ENCODE measurements around the gene TMEFF2. TPM values are rescaled to one million over a fixed set of nuclear protein-coding genes. Genes with fewer than 3 reads are reported as not detected.

TMEFF2 gene
- total RNA-seq, 1 experiment from 2014 or later, result not detected

DNA sequence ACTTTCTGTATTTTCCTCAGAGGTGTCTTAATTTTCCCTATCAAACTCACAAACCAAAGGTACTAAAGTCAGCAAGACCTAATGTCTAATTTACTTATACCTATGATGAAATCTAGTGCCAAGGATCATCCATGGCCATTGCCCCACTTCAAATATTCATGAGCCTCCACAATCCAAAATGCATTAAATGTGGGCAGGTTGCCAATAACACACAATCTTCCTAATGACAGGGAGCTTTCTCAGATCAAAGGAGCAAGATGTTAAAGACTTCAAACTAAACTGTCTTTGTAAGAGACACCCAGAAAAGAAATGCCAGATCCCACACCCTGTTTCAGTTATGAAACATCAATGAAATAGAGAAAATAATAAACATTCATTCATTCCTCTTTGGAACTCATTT is 143.2 kb downstream of the TMEFF2 start:
- intact Hi-C loops (cut with micrococcal nuclease; ENCODE audit: unreplicated experiment), result no loop called here
- H3K27me3 Mint-ChIP-seq (ENCODE audit: unreplicated experiment), result no peaks in the 10 kb centered on the region
- TF ChIP-seq, protein P1, sequence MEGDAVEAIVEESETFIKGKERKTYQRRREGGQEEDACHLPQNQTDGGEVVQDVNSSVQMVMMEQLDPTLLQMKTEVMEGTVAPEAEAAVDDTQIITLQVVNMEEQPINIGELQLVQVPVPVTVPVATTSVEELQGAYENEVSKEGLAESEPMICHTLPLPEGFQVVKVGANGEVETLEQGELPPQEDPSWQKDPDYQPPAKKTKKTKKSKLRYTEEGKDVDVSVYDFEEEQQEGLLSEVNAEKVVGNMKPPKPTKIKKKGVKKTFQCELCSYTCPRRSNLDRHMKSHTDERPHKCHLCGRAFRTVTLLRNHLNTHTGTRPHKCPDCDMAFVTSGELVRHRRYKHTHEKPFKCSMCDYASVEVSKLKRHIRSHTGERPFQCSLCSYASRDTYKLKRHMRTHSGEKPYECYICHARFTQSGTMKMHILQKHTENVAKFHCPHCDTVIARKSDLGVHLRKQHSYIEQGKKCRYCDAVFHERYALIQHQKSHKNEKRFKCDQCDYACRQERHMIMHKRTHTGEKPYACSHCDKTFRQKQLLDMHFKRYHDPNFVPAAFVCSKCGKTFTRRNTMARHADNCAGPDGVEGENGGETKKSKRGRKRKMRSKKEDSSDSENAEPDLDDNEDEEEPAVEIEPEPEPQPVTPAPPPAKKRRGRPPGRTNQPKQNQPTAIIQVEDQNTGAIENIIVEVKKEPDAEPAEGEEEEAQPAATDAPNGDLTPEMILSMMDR (IDR thresholded peaks at IDR 0.05; ENCODE audit: unreplicated experiment), result no peak
- no peak for DNase-seq
- no peaks in the 10 kb centered on the region for H3K4me1 Mint-ChIP-seq (ENCODE audit: low read depth, unreplicated experiment)
- no peaks in the 10 kb centered on the region for H3K9me3 Mint-ChIP-seq (ENCODE audit: low read depth, unreplicated experiment)
- no TSS peak for BruUV-seq (replicated peaks)
- CTCF ChIA-PET, result no interaction called here
- H3K4me3 Mint-ChIP-seq (ENCODE audit: low read depth, unreplicated experiment), result no peak overlapping the region
- no peak overlapping the region for H3K27ac Mint-ChIP-seq (ENCODE audit: unreplicated experiment)
- no peaks in the 10 kb centered on the region for H3K36me3 Mint-ChIP-seq (ENCODE audit: insufficient read depth, unreplicated experiment)

DNA sequence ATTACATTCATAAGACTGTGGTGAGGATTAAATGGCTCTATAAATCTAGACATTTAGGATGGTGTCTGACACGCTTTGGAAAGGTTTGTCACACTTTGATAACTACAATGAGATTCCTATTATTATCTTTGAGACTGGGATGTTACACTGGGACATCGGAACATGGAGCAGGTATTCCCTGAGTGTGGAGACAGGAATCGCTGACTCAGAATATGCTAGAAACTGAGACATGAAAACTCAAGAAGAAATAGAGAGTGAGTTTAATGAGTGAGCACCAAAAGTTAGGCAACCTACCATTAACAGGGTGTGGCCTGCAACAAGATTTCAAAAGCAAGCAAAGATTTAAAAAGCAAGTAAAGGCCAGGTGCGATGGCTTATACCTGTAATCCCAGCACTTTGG is 145.4 kb downstream of the TMEFF2 start:
- H3K36me3 Mint-ChIP-seq (ENCODE audit: insufficient read depth, unreplicated experiment), result no peaks in the 10 kb centered on the region
- H3K4me1 Mint-ChIP-seq (ENCODE audit: low read depth, unreplicated experiment), result no peaks in the 10 kb centered on the region

DNA sequence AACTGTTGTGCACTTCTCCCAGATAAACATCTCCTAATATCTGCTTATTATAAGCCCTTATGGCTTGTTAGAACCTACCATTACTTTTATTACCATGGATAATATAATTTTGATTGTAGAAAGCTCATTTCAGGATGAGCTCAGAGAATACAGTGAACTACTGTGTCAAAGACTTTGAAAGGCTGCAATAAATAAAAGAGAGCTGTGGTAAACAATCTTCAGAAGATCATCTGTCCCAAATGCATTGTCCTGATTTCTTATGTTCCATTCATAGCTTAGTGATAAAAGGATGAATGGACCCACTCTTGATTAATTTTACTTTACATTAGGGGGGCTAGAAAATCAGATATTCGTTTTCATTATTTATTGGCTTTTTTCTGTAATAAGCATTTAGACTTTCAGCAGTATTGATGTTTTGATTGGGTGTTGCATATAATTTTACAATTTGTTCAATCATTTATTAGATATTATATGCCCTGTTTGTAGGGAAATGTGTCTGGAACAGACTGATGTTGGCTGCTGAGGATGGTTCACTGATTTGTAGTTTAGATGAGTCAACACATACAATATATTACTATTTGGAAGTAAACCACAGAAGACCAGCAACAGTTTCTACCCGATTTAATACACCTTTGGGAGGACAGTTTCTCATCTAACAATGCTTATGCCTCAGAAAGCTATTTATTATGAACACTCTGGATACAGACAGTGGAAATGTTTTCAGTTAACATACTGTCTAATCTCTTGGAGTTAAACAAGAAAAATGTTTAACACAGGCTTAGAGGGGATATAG is 147.2 kb downstream of the TMEFF2 start:
- intact Hi-C loops (cut with micrococcal nuclease; ENCODE audit: unreplicated experiment), result no loop called here
- no peaks in the 10 kb centered on the region for H3K4me1 Mint-ChIP-seq (ENCODE audit: low read depth, unreplicated experiment)
- no TSS peak for BruUV-seq (replicated peaks)
- no peak for DNase-seq
- no peaks in the 10 kb centered on the region for H3K9me3 Mint-ChIP-seq (ENCODE audit: low read depth, unreplicated experiment)
- CTCF ChIA-PET, result no interaction called here
- no peak overlapping the region for H3K4me3 Mint-ChIP-seq (ENCODE audit: low read depth, unreplicated experiment)
- H3K27me3 Mint-ChIP-seq (ENCODE audit: unreplicated experiment), result no peaks in the 10 kb centered on the region
- TF ChIP-seq, protein P1 (IDR thresholded peaks at IDR 0.05; ENCODE audit: unreplicated experiment), result no peak
- no peak overlapping the region for H3K27ac Mint-ChIP-seq (ENCODE audit: unreplicated experiment)
- no peaks in the 10 kb centered on the region for H3K36me3 Mint-ChIP-seq (ENCODE audit: insufficient read depth, unreplicated experiment)

More for the DNA sequence above, 145.4 kb downstream of the TMEFF2 start:
- TF ChIP-seq, protein P1 (IDR thresholded peaks at IDR 0.05; ENCODE audit: unreplicated experiment), result no peak
- no peaks in the 10 kb centered on the region for H3K9me3 Mint-ChIP-seq (ENCODE audit: low read depth, unreplicated experiment)
- no TSS peak for BruUV-seq (replicated peaks)
- no peak overlapping the region for H3K27ac Mint-ChIP-seq (ENCODE audit: unreplicated experiment)
- CTCF ChIA-PET, result no interaction called here
- H3K27me3 Mint-ChIP-seq (ENCODE audit: unreplicated experiment), result no peaks in the 10 kb centered on the region
- no peak overlapping the region for H3K4me3 Mint-ChIP-seq (ENCODE audit: low read depth, unreplicated experiment)
- intact Hi-C loops (cut with micrococcal nuclease; ENCODE audit: unreplicated experiment), result no loop called here
- DNase-seq, result no peak

DNA sequence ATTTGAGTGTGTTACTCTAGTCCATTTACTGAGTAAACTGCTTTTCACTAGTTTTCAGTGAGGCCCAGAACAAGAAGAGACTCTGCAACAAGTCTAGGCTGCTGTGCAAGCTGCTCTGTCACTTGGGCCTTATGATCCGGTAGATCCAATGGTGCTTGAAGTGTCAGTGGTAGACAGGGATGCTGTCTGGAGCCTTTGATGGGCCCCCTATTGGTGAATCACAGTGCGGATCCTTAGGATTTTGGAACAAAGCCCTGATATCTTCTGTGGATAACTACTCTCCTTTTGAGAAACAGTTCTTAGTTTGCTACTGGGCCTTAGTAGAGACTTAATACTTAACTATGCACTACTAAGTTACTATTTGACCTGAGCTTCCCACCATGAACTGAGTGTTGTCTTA is 150.2 kb downstream of the TMEFF2 start:
- H3K27me3 Mint-ChIP-seq (ENCODE audit: unreplicated experiment), result no peaks in the 10 kb centered on the region
- no peak overlapping the region for H3K4me3 Mint-ChIP-seq (ENCODE audit: low read depth, unreplicated experiment)
- CTCF ChIA-PET, result no interaction called here
- no peaks in the 10 kb centered on the region for H3K36me3 Mint-ChIP-seq (ENCODE audit: insufficient read depth, unreplicated experiment)
- DNase-seq, result no peak
- TF ChIP-seq, protein P1 (IDR thresholded peaks at IDR 0.05; ENCODE audit: unreplicated experiment), result no peak
- H3K9me3 Mint-ChIP-seq (ENCODE audit: low read depth, unreplicated experiment), result no peaks in the 10 kb centered on the region
- H3K27ac Mint-ChIP-seq (ENCODE audit: unreplicated experiment), result no peak overlapping the region
- BruUV-seq (replicated peaks), result no TSS peak
- no peaks in the 10 kb centered on the region for H3K4me1 Mint-ChIP-seq (ENCODE audit: low read depth, unreplicated experiment)
- intact Hi-C loops (cut with micrococcal nuclease; ENCODE audit: unreplicated experiment), result no loop called here
